GM06990 (cell line): ENCODE data around the gene SMYD4.

Source experiments
- DNase-seq: peaks from one replicate; pipeline ENCODE4 v3.0.0-alpha.2; 2011; ENCODE audit not compliant: insufficient read length; ENCODE audit errors: extremely low read depth
- H3K27me3 ChIP-seq: replicated peaks from 2 replicates; pipeline ENCODE4 v1.6.0; 2011; ENCODE audit warnings: low read length; ENCODE audit not compliant: control insufficient read depth, insufficient read depth
- H3K36me3 ChIP-seq: 2 replicates; pipeline ENCODE4 v1.5.1; 2011; ENCODE audit warnings: low read length; ENCODE audit not compliant: control insufficient read depth, insufficient read depth
- H3K4me3 ChIP-seq: replicated peaks from 2 replicates; pipeline ENCODE4 v1.5.1; 2011; ENCODE audit warnings: low read depth, mild to moderate bottlenecking, control low read depth, low read length
- CTCF ChIP-seq: IDR thresholded peaks from 2 replicates; pipeline ENCODE4 v1.5.1; 2011; ENCODE audit warnings: low read length, control low read depth, mild to moderate bottlenecking, inconsistent platforms; ENCODE audit not compliant: insufficient read depth, poor library complexity, severe bottlenecking

The SMYD4 gene

GRCh38 chr17:1782171-1782567 is 47.5 kb downstream of the SMYD4 start:
- Histone ChIP-seq H3K4me3 (no peak overlapping the region), H3K27me3 (no peaks in the 10 kb centered on the region), H3K36me3 (peaks cover 5% of the 10 kb centered on the region)
- TF ChIP-seq CTCF = no peak
- no peak for DNase-seq

GRCh38 chr17:1779571-1780131 is 50.1 kb downstream of the SMYD4 start:
- H3K4me3 ChIP-seq = no peak overlapping the region
- no peak for TF ChIP-seq CTCF
- H3K36me3 ChIP-seq = peaks cover 5% of the 10 kb centered on the region
- DNase-seq = no peak
- no peaks in the 10 kb centered on the region for H3K27me3 ChIP-seq

GRCh38 chr17:1776857-1777256 is 52.8 kb downstream of the SMYD4 start:
- no peak overlapping the region for H3K4me3 ChIP-seq
- DNase-seq = no peak
- peaks cover 1% of the 10 kb centered on the region for H3K36me3 ChIP-seq
- H3K27me3 ChIP-seq = no peaks in the 10 kb centered on the region
- no peak for TF ChIP-seq CTCF

GRCh38 chr17:1776328-1776727 is 53.4 kb downstream of the SMYD4 start:
- DNase-seq = no peak

GRCh38 chr17:1774390-1775176 is 55.1 kb downstream of the SMYD4 start:
- Histone ChIP-seq H3K27me3 (no peaks in the 10 kb centered on the region), H3K4me3 (no peak overlapping the region), H3K36me3 (no peaks in the 10 kb centered on the region; the same call in 1 of the 2 replicates)
- DNase-seq = no peak
- no peak for TF ChIP-seq CTCF

More at GRCh38 chr17:1776328-1776727, 53.4 kb downstream of the SMYD4 start:
- TF ChIP-seq CTCF = no peak
- Histone ChIP-seq H3K27me3 (no peaks in the 10 kb centered on the region), H3K36me3 (no peaks in the 10 kb centered on the region; the same call in none of the 2 replicates), H3K4me3 (no peak overlapping the region)
